Esophagus squamous epithelium (tissue), 5 donors: ENCODE results near the gene KIAA0232. TPM values are rescaled to one million over a fixed set of nuclear protein-coding genes. Genes with fewer than 3 reads are reported as not detected.

Experiments used
- DNase-seq: peaks from one replicate; lab custom pipeline; 2025; lab: John Stamatoyannopoulos, UW
- H3K27ac ChIP-seq, 4 donors: fragments of 200-600 bp; sonication (generic); one replicate each; pipeline ENCODE4 v1.5.1; 2016 to 2019; ENCODE audit warnings: mild to moderate bottlenecking in 1 of 4
- H3K27me3 ChIP-seq, 4 donors: fragments of 200-600 bp; sonication (generic); 1 replicate in 3 of 4; 2 replicates in 1 of 4; pipeline versions ENCODE4 v1.5.1 to v1.6.0; 2017 to 2021; ENCODE audit warnings: antibody characterized with exemption in 1 of 4
- H3K36me3 ChIP-seq, 3 donors: fragments of 200-600 bp; sonication (generic); one replicate each; pipeline ENCODE4 v1.5.1; 2016 to 2019
- H3K4me1 ChIP-seq, 3 donors: fragments of 200-600 bp; sonication (generic); one replicate each; pipeline ENCODE4 v1.5.1; 2017 to 2019
- H3K4me3 ChIP-seq, 4 donors: fragments of 200-600 bp; sonication (generic); 1 replicate in 3 of 4; 2 replicates in 1 of 4; pipeline ENCODE4 v1.5.1; 2016 to 2019; ENCODE audit warnings: mild to moderate bottlenecking in 2 of 4, moderate library complexity in 1 of 4
- H3K9me3 ChIP-seq, 3 donors: fragments of 200-600 bp; sonication (generic); one replicate each; pipeline ENCODE4 v1.5.1; 2016 to 2019
- CTCF ChIP-seq, 6 experiments: fragments of 450-650 bp in 4 of 6; fragments of 200-600 bp in 2 of 6; sonication (generic) in 2 of 6; IDR thresholded peaks; one replicate each; pipeline ENCODE4 v1.5.1; 2016 to 2019; ENCODE audit warnings: antibody characterized with exemption in 6 of 6, mild to moderate bottlenecking in 4 of 6, moderate library complexity in 4 of 6
- POLR2A ChIP-seq, 4 donors: fragments of 450-650 bp; IDR thresholded peaks; one replicate each; pipeline ENCODE4 v1.6.1; 2017; ENCODE audit warnings: antibody characterized with exemption in 4 of 4, mild to moderate bottlenecking in 4 of 4, moderate library complexity in 3 of 4
- WGBS, 2 donors: methylation state at CpG; one replicate each; pipeline ENCODE4 v1.1.5; 2018; 5-methylcytosine and 5-hydroxymethylcytosine counted together
- intact Hi-C: fragments of 100-400 bp; cut with DNase I; formaldehyde crosslinking; loops from one replicate; pipeline ENCODE4 v1.15.0; 2022
- total RNA-seq, 4 donors: library from RNA; depleted of rRNA; stranded (reverse); fragments of >200 nt; gene quantifications; one replicate each; pipeline ENCODE4 v1.1.0, GENCODE V29; 2016
- donor health status: DM: yes; HTN: yes; CAD: no.

Gene KIAA0232
- total RNA-seq, 4 donors from 2014 or later = 19.4 to 46.8 (median 35.0) TPM

- Histone ChIP-seq H3K27me3 (no peaks in the 10 kb centered on the region), H3K27ac (no peak overlapping the region), H3K4me3 (no peak overlapping the region), H3K36me3 (no peaks in the 10 kb centered on the region), H3K9me3 (no peaks in the 10 kb centered on the region), H3K4me1 (peaks cover 13 to 17% (median 14%) of the 10 kb centered on the region in 3 donors)
- 90 to 98% methylated on average over 3 of the region's 3 CpGs for WGBS, 2 donors
- TF ChIP-seq POLR2A (IDR thresholded peaks at IDR 0.05) = no peak
- TF ChIP-seq CTCF (IDR thresholded peaks at IDR 0.05) = no peak
- intact Hi-C loops = no loop called here
- no peak for DNase-seq
Observed at GRCh38 chr4:6894086-6894478, 111.6 kb downstream of the KIAA0232 start.

- Histone ChIP-seq H3K36me3 (no peaks in the 10 kb centered on the region), H3K9me3 (no peaks in the 10 kb centered on the region), H3K27me3 (no peaks in the 10 kb centered on the region), H3K4me3 (no peak overlapping the region), H3K27ac (no peak overlapping the region), H3K4me1 (peaks cover 13 to 17% (median 14%) of the 10 kb centered on the region in 3 donors)
- no peak for TF ChIP-seq POLR2A (IDR thresholded peaks at IDR 0.05)
- no peak for TF ChIP-seq CTCF (IDR thresholded peaks at IDR 0.05)
- WGBS, 2 donors = 89% methylated on average over 18 to 20 of the region's 29 CpGs
- DNase-seq = no peak
- intact Hi-C loops = no loop called here
Observed at GRCh38 chr4:6894528-6895498, 112.3 kb downstream of the KIAA0232 start.

GRCh38 chr4:6896035-6896434 lies 113.5 kb downstream of the KIAA0232 start:
- no peaks in the 10 kb centered on the region for H3K9me3 ChIP-seq
- H3K27ac ChIP-seq = no peak overlapping the region
- 68% methylated on average over 3 of the region's 5 CpGs; no CpG with 5 or more reads in 1 of the 2 donors for WGBS, 2 donors
- DNase-seq = no peak
- intact Hi-C loops = no loop called here
- TF ChIP-seq CTCF (IDR thresholded peaks at IDR 0.05) (no peak), POLR2A (IDR thresholded peaks at IDR 0.05) (no peak)
- H3K36me3 ChIP-seq = no peaks in the 10 kb centered on the region
- H3K4me3 ChIP-seq = no peak overlapping the region
- peaks cover 13 to 17% (median 14%) of the 10 kb centered on the region in 3 donors for H3K4me1 ChIP-seq
- H3K27me3 ChIP-seq = no peaks in the 10 kb centered on the region

GRCh38 chr4:6898763-6899162 lies 116.2 kb downstream of the KIAA0232 start:
- no peak overlapping the region for H3K4me3 ChIP-seq
- no peaks in the 10 kb centered on the region for H3K4me1 ChIP-seq
- H3K9me3 ChIP-seq = no peaks in the 10 kb centered on the region
- H3K27me3 ChIP-seq = no peaks in the 10 kb centered on the region
- H3K27ac ChIP-seq = no peak overlapping the region
- DNase-seq = no peak
- no peak for TF ChIP-seq POLR2A (IDR thresholded peaks at IDR 0.05)
- TF ChIP-seq CTCF (IDR thresholded peaks at IDR 0.05) = no peak
- no peaks in the 10 kb centered on the region for H3K36me3 ChIP-seq
- WGBS, 2 donors = 41 to 69% methylated on average over 3 of the region's 3 CpGs
- intact Hi-C loops = no loop called here

GRCh38 chr4:6900181-6900812 lies 117.8 kb downstream of the KIAA0232 start:
- TF ChIP-seq POLR2A (IDR thresholded peaks at IDR 0.05) (no peak), CTCF (IDR thresholded peaks at IDR 0.05) (no peak)
- no peak overlapping the region for H3K27ac ChIP-seq
- H3K4me1 ChIP-seq = no peaks in the 10 kb centered on the region
- intact Hi-C loops = loop anchor here (10.0 kb wide), 1 partner anchor 145 kb away; the partner anchor contains the start of gene TADA2B
- H3K9me3 ChIP-seq = no peaks in the 10 kb centered on the region
- no peak for DNase-seq
- no peaks in the 10 kb centered on the region for H3K36me3 ChIP-seq
- 59 to 90% methylated on average over 3 to 4 of the region's 10 CpGs for WGBS, 2 donors
- no peak overlapping the region for H3K4me3 ChIP-seq
- H3K27me3 ChIP-seq = no peaks in the 10 kb centered on the region
